Esophagus muscularis mucosa (tissue), 4 donors: ENCODE data around the gene ATG2B. TPM values are rescaled to one million over a fixed set of nuclear protein-coding genes. Genes with fewer than 3 reads are reported as not detected.

ENCODE experiments used
- DNase-seq: peaks from one replicate; pipeline ENCODE4 v3.0.0-alpha.2; 2017; ENCODE audit errors: extremely low spot score
- H3K27ac ChIP-seq, 4 donors: fragments of 200-600 bp; sonication (generic); replicated peaks in 1 of 4; 1 replicate in 3 of 4; 2 replicates in 1 of 4; pipeline ENCODE4 v1.5.1; 2016 to 2019; ENCODE audit warnings: mild to moderate bottlenecking in 1 of 4
- H3K27me3 ChIP-seq, 4 donors: fragments of 200-600 bp; sonication (generic); one replicate each; pipeline versions ENCODE4 v1.5.1 to v1.6.0; 2016 to 2019
- H3K36me3 ChIP-seq, 4 donors: fragments of 200-600 bp; sonication (generic); one replicate each; pipeline ENCODE4 v1.5.1; 2016 to 2019
- H3K4me1 ChIP-seq, 4 donors: fragments of 200-600 bp; sonication (generic); one replicate each; pipeline ENCODE4 v1.5.1; 2016 to 2019
- H3K4me3 ChIP-seq, 4 donors: fragments of 200-600 bp; sonication (generic); 1 replicate in 2 of 4; 2 replicates in 2 of 4; pipeline ENCODE4 v1.5.1; 2016 to 2019; ENCODE audit warnings: mild to moderate bottlenecking in 4 of 4, moderate library complexity in 1 of 4
- H3K9me3 ChIP-seq, 4 donors: fragments of 200-600 bp; sonication (generic); 1 replicate in 3 of 4; 2 replicates in 1 of 4; pipeline ENCODE4 v1.5.1; 2016 to 2019
- CTCF ChIP-seq, 3 experiments: fragments of 200-600 bp in 2 of 3; fragments of 450-650 bp in 1 of 3; sonication (generic) in 2 of 3; IDR thresholded peaks; one replicate each; pipeline ENCODE4 v1.5.1; 2017 to 2019; ENCODE audit warnings: antibody characterized with exemption in 3 of 3, mild to moderate bottlenecking in 2 of 3, moderate library complexity in 1 of 3
- EP300 ChIP-seq: sonication (generic); formaldehyde crosslinking; IDR thresholded peaks from one replicate; pipeline ENCODE4 v1.6.1; 2017; ENCODE audit warnings: antibody characterized with exemption
- POLR2A ChIP-seq: fragments of 450-650 bp; IDR thresholded peaks from one replicate; pipeline ENCODE4 v1.6.1; 2017; ENCODE audit warnings: antibody characterized with exemption, moderate library complexity, mild to moderate bottlenecking, low read depth
- POLR2AphosphoS5 ChIP-seq, 2 donors: sonication (generic); formaldehyde crosslinking; IDR thresholded peaks; one replicate each; pipeline ENCODE4 v1.6.1; 2017; ENCODE audit warnings: antibody characterized with exemption in 2 of 2
- WGBS: methylation state at CpG from one replicate; pipeline ENCODE4 v1.1.5; 2018; 5-methylcytosine and 5-hydroxymethylcytosine counted together
- intact Hi-C: fragments of 100-400 bp; cut with DNase I; formaldehyde crosslinking; loops from one replicate; pipeline ENCODE4 v1.15.1; 2023
- total RNA-seq, 4 donors: library from RNA; depleted of rRNA; stranded (reverse); fragments of >200 nt; gene quantifications; one replicate each; pipeline versions ENCODE4 v1.1.0 to v1.2.1, GENCODE V29; 2016

The ATG2B gene
- total RNA-seq, 4 donors from 2014 or later, result 18.2 to 26.6 (median 23.1) TPM

GRCh38 chr14:96299441-96299840 lies 63.7 kb downstream of the ATG2B start:
- Histone ChIP-seq H3K36me3 (peaks cover 23 to 57% (median 43%) of the 10 kb centered on the region in 4 donors), H3K4me1 (no peaks in the 10 kb centered on the region), H3K4me3 (no peak overlapping the region), H3K27ac (no peak overlapping the region), H3K9me3 (no peaks in the 10 kb centered on the region), H3K27me3 (no peaks in the 10 kb centered on the region)
- intact Hi-C loops, result loop anchor here (5.0 kb wide), 1 partner anchor 123 kb away; no protein-coding TSS in a partner anchor
- no peak for DNase-seq
- 66% methylated on average over 3 of the region's 3 CpGs for WGBS
- TF ChIP-seq POLR2AphosphoS5 (IDR thresholded peaks at IDR 0.05), result no peak
- TF ChIP-seq CTCF (IDR thresholded peaks at IDR 0.05), result no peak
- TF ChIP-seq EP300, result no peak
- TF ChIP-seq POLR2A, result no peak

- intact Hi-C loops, result loop anchor here (5.0 kb wide), 1 partner anchor 124 kb away; no protein-coding TSS in a partner anchor
- TF ChIP-seq POLR2AphosphoS5 (IDR thresholded peaks at IDR 0.05) (no peak), POLR2A (no peak), EP300 (no peak), CTCF (IDR thresholded peaks at IDR 0.05) (no peak)
- Histone ChIP-seq H3K27ac (no peak overlapping the region), H3K9me3 (no peaks in the 10 kb centered on the region), H3K27me3 (no peaks in the 10 kb centered on the region), H3K36me3 (peaks cover 15 to 57% (median 37%) of the 10 kb centered on the region in 4 donors), H3K4me1 (no peaks in the 10 kb centered on the region), H3K4me3 (no peak overlapping the region)
- 87% methylated on average over 4 of the region's 4 CpGs for WGBS
- no peak for DNase-seq
Observed at GRCh38 chr14:96297997-96298515, 65.1 kb downstream of the ATG2B start.

GRCh38 chr14:96297000-96297399 lies 66.1 kb downstream of the ATG2B start:
- no peak overlapping the region for H3K4me3 ChIP-seq
- 90% methylated on average over 2 of the region's 2 CpGs for WGBS
- H3K9me3 ChIP-seq, result no peaks in the 10 kb centered on the region
- intact Hi-C loops, result loop anchor here (5.0 kb wide), 1 partner anchor 125 kb away; no protein-coding TSS in a partner anchor
- H3K27ac ChIP-seq, result no peak overlapping the region
- no peak for DNase-seq
- peaks cover 11 to 49% (median 27%) of the 10 kb centered on the region in 4 donors for H3K36me3 ChIP-seq
- no peaks in the 10 kb centered on the region for H3K4me1 ChIP-seq
- H3K27me3 ChIP-seq, result no peaks in the 10 kb centered on the region
- TF ChIP-seq POLR2A, result no peak
- TF ChIP-seq CTCF (IDR thresholded peaks at IDR 0.05), result peak; percentile 26 to 55 (median 39)
- no peak for TF ChIP-seq EP300

- Histone ChIP-seq H3K27me3 (no peaks in the 10 kb centered on the region), H3K27ac (no peak overlapping the region), H3K36me3 (peaks cover 16 to 49% (median 35%) of the 10 kb centered on the region in 4 donors), H3K9me3 (no peaks in the 10 kb centered on the region), H3K4me1 (no peaks in the 10 kb centered on the region), H3K4me3 (no peak overlapping the region)
- 78% methylated on average over 7 of the region's 7 CpGs for WGBS
- TF ChIP-seq CTCF (IDR thresholded peaks at IDR 0.05) (no peak), POLR2A (no peak), EP300 (no peak), POLR2AphosphoS5 (IDR thresholded peaks at IDR 0.05) (no peak)
- DNase-seq, result no peak
- intact Hi-C loops, result no loop called here
Observed at GRCh38 chr14:96294246-96294645, 68.9 kb downstream of the ATG2B start.

GRCh38 chr14:96287856-96288255 lies 75.3 kb downstream of the ATG2B start:
- Histone ChIP-seq H3K27ac (no peak overlapping the region), H3K4me3 (no peak overlapping the region), H3K36me3 (peaks cover 15 to 74% (median 49%) of the 10 kb centered on the region in 4 donors), H3K27me3 (no peaks in the 10 kb centered on the region), H3K4me1 (peaks cover 0 to 22% (median 12%) of the 10 kb centered on the region in 4 donors), H3K9me3 (no peaks in the 10 kb centered on the region)
- intact Hi-C loops, result no loop called here
- WGBS, result 93% methylated on average over 1 of the region's 1 CpG
- no peak for DNase-seq
- no peak for TF ChIP-seq POLR2AphosphoS5 (IDR thresholded peaks at IDR 0.05)
- no peak for TF ChIP-seq CTCF (IDR thresholded peaks at IDR 0.05)
- TF ChIP-seq POLR2A, result no peak
- TF ChIP-seq EP300, result no peak
